ENCODE data around the gene LASP1.

DNA sequence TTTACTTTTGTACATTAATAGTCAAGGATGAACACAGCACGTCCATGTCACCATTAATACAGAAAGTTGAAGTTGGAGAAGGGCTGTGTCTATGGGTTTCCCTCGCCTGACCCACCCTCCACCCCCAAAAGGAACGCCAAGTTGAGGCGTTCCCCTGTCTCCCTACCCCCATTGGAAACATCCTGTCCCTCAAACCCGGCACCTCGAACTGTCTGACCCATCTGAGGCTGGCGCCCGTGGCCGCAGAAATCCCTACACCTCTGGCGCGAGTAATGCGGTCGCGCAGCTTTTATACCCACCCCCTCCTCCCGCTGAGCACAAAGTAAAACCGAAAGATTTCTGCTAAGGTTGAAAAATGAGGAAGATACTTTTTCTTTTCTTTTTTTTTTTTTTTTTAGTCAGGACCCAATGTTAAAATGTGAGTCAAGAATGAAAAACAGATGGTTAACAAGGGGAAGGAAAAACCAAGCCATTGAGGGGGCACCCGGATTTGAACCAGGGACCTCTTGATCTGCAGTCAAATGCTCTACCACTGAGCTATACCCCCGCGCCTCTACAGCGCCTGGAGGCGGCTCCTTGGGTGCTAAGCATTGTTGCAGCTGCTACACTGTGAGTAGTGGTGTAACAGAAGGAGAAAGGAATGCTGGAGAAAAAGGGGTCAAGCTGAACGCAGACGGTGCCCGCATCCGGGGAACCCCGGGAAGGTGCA, 887 bp upstream of the LASP1 start:
- TF ChIP-seq TAF1 (IDR thresholded peaks at IDR 0.05; ENCODE audit: borderline replicate concordance, low read depth, low read length): no peak; the same call in 1 of the 2 replicates
- TF ChIP-seq POLR2AphosphoS5 (IDR thresholded peaks at IDR 0.05; ENCODE audit: low read depth, low read length): peak; percentile 1; the same call in 1 of the 2 replicates
- TF ChIP-seq YY1 (IDR thresholded peaks at IDR 0.05; ENCODE audit: low read depth): no peak
- TF ChIP-seq, protein P1, sequence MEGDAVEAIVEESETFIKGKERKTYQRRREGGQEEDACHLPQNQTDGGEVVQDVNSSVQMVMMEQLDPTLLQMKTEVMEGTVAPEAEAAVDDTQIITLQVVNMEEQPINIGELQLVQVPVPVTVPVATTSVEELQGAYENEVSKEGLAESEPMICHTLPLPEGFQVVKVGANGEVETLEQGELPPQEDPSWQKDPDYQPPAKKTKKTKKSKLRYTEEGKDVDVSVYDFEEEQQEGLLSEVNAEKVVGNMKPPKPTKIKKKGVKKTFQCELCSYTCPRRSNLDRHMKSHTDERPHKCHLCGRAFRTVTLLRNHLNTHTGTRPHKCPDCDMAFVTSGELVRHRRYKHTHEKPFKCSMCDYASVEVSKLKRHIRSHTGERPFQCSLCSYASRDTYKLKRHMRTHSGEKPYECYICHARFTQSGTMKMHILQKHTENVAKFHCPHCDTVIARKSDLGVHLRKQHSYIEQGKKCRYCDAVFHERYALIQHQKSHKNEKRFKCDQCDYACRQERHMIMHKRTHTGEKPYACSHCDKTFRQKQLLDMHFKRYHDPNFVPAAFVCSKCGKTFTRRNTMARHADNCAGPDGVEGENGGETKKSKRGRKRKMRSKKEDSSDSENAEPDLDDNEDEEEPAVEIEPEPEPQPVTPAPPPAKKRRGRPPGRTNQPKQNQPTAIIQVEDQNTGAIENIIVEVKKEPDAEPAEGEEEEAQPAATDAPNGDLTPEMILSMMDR (IDR thresholded peaks at IDR 0.05): peak; percentile 52
- TF ChIP-seq RFX5 (IDR thresholded peaks at IDR 0.05; ENCODE audit: low read length): no peak
- no peak for TF ChIP-seq MEF2A (IDR thresholded peaks at IDR 0.05; ENCODE audit: borderline replicate concordance, low read depth)
- TF ChIP-seq RCOR1 (IDR thresholded peaks at IDR 0.05; ENCODE audit: low read length): peak; percentile 62; the same call in 1 of the 2 replicates
- TF ChIP-seq, protein P2, sequence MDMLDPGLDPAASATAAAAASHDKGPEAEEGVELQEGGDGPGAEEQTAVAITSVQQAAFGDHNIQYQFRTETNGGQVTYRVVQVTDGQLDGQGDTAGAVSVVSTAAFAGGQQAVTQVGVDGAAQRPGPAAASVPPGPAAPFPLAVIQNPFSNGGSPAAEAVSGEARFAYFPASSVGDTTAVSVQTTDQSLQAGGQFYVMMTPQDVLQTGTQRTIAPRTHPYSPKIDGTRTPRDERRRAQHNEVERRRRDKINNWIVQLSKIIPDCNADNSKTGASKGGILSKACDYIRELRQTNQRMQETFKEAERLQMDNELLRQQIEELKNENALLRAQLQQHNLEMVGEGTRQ (IDR thresholded peaks at IDR 0.05; ENCODE audit: borderline replicate concordance, low read depth, low read length): no peak
- no peak for TF ChIP-seq ELF1 (IDR thresholded peaks at IDR 0.05)
- TF ChIP-seq, protein P3, sequence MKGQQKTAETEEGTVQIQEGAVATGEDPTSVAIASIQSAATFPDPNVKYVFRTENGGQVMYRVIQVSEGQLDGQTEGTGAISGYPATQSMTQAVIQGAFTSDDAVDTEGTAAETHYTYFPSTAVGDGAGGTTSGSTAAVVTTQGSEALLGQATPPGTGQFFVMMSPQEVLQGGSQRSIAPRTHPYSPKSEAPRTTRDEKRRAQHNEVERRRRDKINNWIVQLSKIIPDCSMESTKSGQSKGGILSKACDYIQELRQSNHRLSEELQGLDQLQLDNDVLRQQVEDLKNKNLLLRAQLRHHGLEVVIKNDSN (IDR thresholded peaks at IDR 0.05; ENCODE audit: borderline replicate concordance, low read depth): no peak
- TF ChIP-seq EP300 (IDR thresholded peaks at IDR 0.05; ENCODE audit: borderline replicate concordance in 1 of 2, low read depth in 1 of 2, low read length in 1 of 2): peak in 1 of 2 experiments; percentile 11; a peak in 2 of 4 replicates
- peak; percentile 81 for TF ChIP-seq TCF12 (IDR thresholded peaks at IDR 0.05)
- no peak for TF ChIP-seq GATA2 (CRISPR knock-in tag; IDR thresholded peaks at IDR 0.05)
- no peak; the same call in none of the 2 replicates for TF ChIP-seq MXI1 (IDR thresholded peaks at IDR 0.05; ENCODE audit: low read depth, low read length)

All from SK-N-SH (cell line).